Esophagus squamous epithelium (tissue), 4 donors: ENCODE results near the gene MERTK.

ENCODE experiments used
- POLR2A ChIP-seq, 4 donors: fragments of 450-650 bp; IDR thresholded peaks; one replicate each; pipeline ENCODE4 v1.6.1; 2017; ENCODE audit warnings: antibody characterized with exemption in 4 of 4, mild to moderate bottlenecking in 4 of 4, moderate library complexity in 3 of 4
- TF ChIP-seq, protein P1 (sequence below), 6 experiments: fragments of 450-650 bp in 4 of 6; fragments of 200-600 bp in 2 of 6; sonication (generic) in 2 of 6; IDR thresholded peaks; one replicate each; pipeline ENCODE4 v1.5.1; 2016 to 2019; ENCODE audit warnings: antibody characterized with exemption in 6 of 6, mild to moderate bottlenecking in 4 of 6, moderate library complexity in 4 of 6

DNA sequence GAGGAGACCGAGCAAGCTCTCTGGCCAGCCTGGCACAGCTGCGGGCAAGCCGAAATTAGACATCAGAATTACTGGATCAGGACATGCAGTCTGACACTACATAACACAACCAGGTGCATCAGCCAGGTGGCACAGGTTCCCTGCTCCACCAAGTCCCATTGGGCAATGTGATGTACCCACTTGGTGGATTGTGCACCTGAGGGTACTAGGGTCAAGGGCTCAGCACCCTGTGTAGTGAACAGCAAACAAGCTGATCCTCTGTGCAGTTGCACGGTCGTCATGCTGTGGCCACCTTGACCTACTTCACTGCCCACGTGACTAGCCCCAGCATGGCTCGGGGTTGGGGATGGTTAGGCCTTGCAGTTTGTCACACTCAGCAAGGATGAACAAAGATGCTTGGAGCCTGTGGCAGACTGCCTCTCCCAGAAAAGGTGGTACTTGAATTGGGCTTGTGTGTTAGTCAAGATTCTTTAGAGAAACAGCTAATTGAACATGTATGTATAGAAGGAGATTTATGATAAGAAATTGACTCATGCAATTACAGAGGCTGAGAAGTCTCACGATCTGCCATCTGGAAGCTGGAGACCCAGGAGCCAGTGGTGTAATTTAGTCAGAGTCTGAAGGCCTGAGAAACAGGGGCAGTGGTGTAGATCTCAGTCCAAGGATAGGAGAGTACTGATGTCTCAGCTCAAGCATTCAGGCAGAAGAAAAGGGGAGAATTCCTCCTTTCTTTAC lies 85.2 kb downstream of the MERTK start:
- TF ChIP-seq, protein P1, sequence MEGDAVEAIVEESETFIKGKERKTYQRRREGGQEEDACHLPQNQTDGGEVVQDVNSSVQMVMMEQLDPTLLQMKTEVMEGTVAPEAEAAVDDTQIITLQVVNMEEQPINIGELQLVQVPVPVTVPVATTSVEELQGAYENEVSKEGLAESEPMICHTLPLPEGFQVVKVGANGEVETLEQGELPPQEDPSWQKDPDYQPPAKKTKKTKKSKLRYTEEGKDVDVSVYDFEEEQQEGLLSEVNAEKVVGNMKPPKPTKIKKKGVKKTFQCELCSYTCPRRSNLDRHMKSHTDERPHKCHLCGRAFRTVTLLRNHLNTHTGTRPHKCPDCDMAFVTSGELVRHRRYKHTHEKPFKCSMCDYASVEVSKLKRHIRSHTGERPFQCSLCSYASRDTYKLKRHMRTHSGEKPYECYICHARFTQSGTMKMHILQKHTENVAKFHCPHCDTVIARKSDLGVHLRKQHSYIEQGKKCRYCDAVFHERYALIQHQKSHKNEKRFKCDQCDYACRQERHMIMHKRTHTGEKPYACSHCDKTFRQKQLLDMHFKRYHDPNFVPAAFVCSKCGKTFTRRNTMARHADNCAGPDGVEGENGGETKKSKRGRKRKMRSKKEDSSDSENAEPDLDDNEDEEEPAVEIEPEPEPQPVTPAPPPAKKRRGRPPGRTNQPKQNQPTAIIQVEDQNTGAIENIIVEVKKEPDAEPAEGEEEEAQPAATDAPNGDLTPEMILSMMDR (IDR thresholded peaks at IDR 0.05), result no peak
- TF ChIP-seq POLR2A (IDR thresholded peaks at IDR 0.05), result no peak
